ENCODE results near the gene ST14.

The ST14 gene

GRCh38 chr11:130159139-130159538 is 443 bp upstream of the ST14 start:
- H2BK12ac ChIP-seq (ENCODE audit: low read length in 2 of 2), result no peak overlapping the region
- H4K91ac ChIP-seq (ENCODE audit: low read length), result no peak overlapping the region
- H3K4me1 ChIP-seq (ENCODE audit: control insufficient read depth, insufficient read depth, low read depth, low read length), result peaks cover 24% of the 10 kb centered on the region
- no peak overlapping the region for H3K4me3 ChIP-seq (ENCODE audit: insufficient read depth in 1 of 2, low read depth in 1 of 2, low read length in 2 of 2)
- no peaks in the 10 kb centered on the region for H3K36me3 ChIP-seq (ENCODE audit: control insufficient read depth in 1 of 2, insufficient read depth in 2 of 2, low read depth in 1 of 2, low read length in 2 of 2)
- no peaks in the 10 kb centered on the region for H3K79me1 ChIP-seq (replicated peaks; ENCODE audit: low read length, poor library complexity, severe bottlenecking)
- peaks cover 45 to 50% of the 10 kb centered on the region in 2 experiments for H3K27me3 ChIP-seq (ENCODE audit: control insufficient read depth in 1 of 2, insufficient read depth in 1 of 2, low read length in 2 of 2)
- no peak overlapping the region for H3K4me2 ChIP-seq (ENCODE audit: low read length, poor library complexity, severe bottlenecking)
- no peak overlapping the region for H3K23ac ChIP-seq (ENCODE audit: low read length in 2 of 2)
- H2AFZ ChIP-seq (ENCODE audit: low read depth, low read length), result no peak overlapping the region
- H3K9me3 ChIP-seq (ENCODE audit: control insufficient read depth, low read length), result no peaks in the 10 kb centered on the region
- no peak overlapping the region for H4K8ac ChIP-seq (ENCODE audit: low read length)
- DNase-seq, result no peak
- H3K14ac ChIP-seq (ENCODE audit: low read length in 2 of 2), result no peak overlapping the region
- no peak overlapping the region for H2AK5ac ChIP-seq (ENCODE audit: low read length, severe bottlenecking)
- H3K9ac ChIP-seq (ENCODE audit: low read length), result no peak overlapping the region
- no peak overlapping the region for H3K4ac ChIP-seq (ENCODE audit: low read depth in 1 of 2, low read length in 2 of 2)
- H3K18ac ChIP-seq (ENCODE audit: low read depth in 1 of 2, low read length in 2 of 2), result no peak overlapping the region
- H2BK120ac ChIP-seq (ENCODE audit: low read depth, low read length), result no peak overlapping the region
- no peak overlapping the region for H2BK15ac ChIP-seq (ENCODE audit: low read depth, poor library complexity, severe bottlenecking)
- no peak overlapping the region for H2BK5ac ChIP-seq (ENCODE audit: low read depth, low read length, poor library complexity, severe bottlenecking)
- H3K27ac ChIP-seq (ENCODE audit: low read length, poor library complexity, severe bottlenecking), result no peak overlapping the region
- 80% methylated on average over 14 of the region's 14 CpGs for WGBS

GRCh38 chr11:130160498-130161155 is 1.0 kb downstream of the ST14 start:
- H3K23ac ChIP-seq (ENCODE audit: low read length in 2 of 2), result no peak overlapping the region
- DNase-seq, result no peak
- no peak overlapping the region for H4K8ac ChIP-seq (ENCODE audit: low read length)
- H3K4ac ChIP-seq (ENCODE audit: low read depth in 1 of 2, low read length in 2 of 2), result no peak overlapping the region
- H3K9ac ChIP-seq (ENCODE audit: low read length), result no peak overlapping the region
- no peak overlapping the region for H4K91ac ChIP-seq (ENCODE audit: low read length)
- no peak overlapping the region for H2BK5ac ChIP-seq (ENCODE audit: low read depth, low read length, poor library complexity, severe bottlenecking)
- no peak overlapping the region for H3K27ac ChIP-seq (ENCODE audit: low read length, poor library complexity, severe bottlenecking)
- no peak overlapping the region for H2AFZ ChIP-seq (ENCODE audit: low read depth, low read length)
- H3K4me2 ChIP-seq (ENCODE audit: low read length, poor library complexity, severe bottlenecking), result no peak overlapping the region
- H3K36me3 ChIP-seq (ENCODE audit: control insufficient read depth in 1 of 2, insufficient read depth in 2 of 2, low read depth in 1 of 2, low read length in 2 of 2), result no peaks in the 10 kb centered on the region
- 42% methylated on average over 19 of the region's 19 CpGs for WGBS
- no peaks in the 10 kb centered on the region for H3K9me3 ChIP-seq (ENCODE audit: control insufficient read depth, low read length)
- no peak overlapping the region for H2BK120ac ChIP-seq (ENCODE audit: low read depth, low read length)
- H2BK12ac ChIP-seq (ENCODE audit: low read length in 2 of 2), result no peak overlapping the region
- no peaks in the 10 kb centered on the region for H3K79me1 ChIP-seq (replicated peaks; ENCODE audit: low read length, poor library complexity, severe bottlenecking)
- no peak overlapping the region for H2AK5ac ChIP-seq (ENCODE audit: low read length, severe bottlenecking)
- no peak overlapping the region for H3K18ac ChIP-seq (ENCODE audit: low read depth in 1 of 2, low read length in 2 of 2)
- H3K4me1 ChIP-seq (ENCODE audit: control insufficient read depth, insufficient read depth, low read depth, low read length), result peaks cover 24% of the 10 kb centered on the region
- peaks cover 45 to 50% of the 10 kb centered on the region in 2 experiments for H3K27me3 ChIP-seq (ENCODE audit: control insufficient read depth in 1 of 2, insufficient read depth in 1 of 2, low read length in 2 of 2)
- H2BK15ac ChIP-seq (ENCODE audit: low read depth, poor library complexity, severe bottlenecking), result no peak overlapping the region
- H3K4me3 ChIP-seq (ENCODE audit: insufficient read depth in 1 of 2, low read depth in 1 of 2, low read length in 2 of 2), result no peak overlapping the region
- H3K14ac ChIP-seq (ENCODE audit: low read length in 2 of 2), result no peak overlapping the region

- Histone ChIP-seq H3K4me1 (ENCODE audit: control insufficient read depth, insufficient read depth, low read depth, low read length) (peaks cover 24% of the 10 kb centered on the region), H3K4ac (ENCODE audit: low read depth in 1 of 2, low read length in 2 of 2) (no peak overlapping the region), H3K18ac (ENCODE audit: low read depth in 1 of 2, low read length in 2 of 2) (no peak overlapping the region), H2BK5ac (ENCODE audit: low read depth, low read length, poor library complexity, severe bottlenecking) (no peak overlapping the region), H3K27me3 (ENCODE audit: control insufficient read depth in 1 of 2, insufficient read depth in 1 of 2, low read length in 2 of 2) (peaks cover 45 to 50% of the 10 kb centered on the region in 2 experiments), H3K9me3 (ENCODE audit: control insufficient read depth, low read length) (no peaks in the 10 kb centered on the region), H3K23ac (ENCODE audit: low read length in 2 of 2) (no peak overlapping the region), H3K79me1 (replicated peaks; ENCODE audit: low read length, poor library complexity, severe bottlenecking) (no peaks in the 10 kb centered on the region), H4K8ac (ENCODE audit: low read length) (no peak overlapping the region), H3K4me2 (ENCODE audit: low read length, poor library complexity, severe bottlenecking) (no peak overlapping the region), H2BK15ac (ENCODE audit: low read depth, poor library complexity, severe bottlenecking) (no peak overlapping the region), H3K4me3 (ENCODE audit: insufficient read depth in 1 of 2, low read depth in 1 of 2, low read length in 2 of 2) (no peak overlapping the region), H2BK12ac (ENCODE audit: low read length in 2 of 2) (no peak overlapping the region), H2AK5ac (ENCODE audit: low read length, severe bottlenecking) (no peak overlapping the region), H3K14ac (ENCODE audit: low read length in 2 of 2) (no peak overlapping the region), H3K27ac (ENCODE audit: low read length, poor library complexity, severe bottlenecking) (no peak overlapping the region), H2AFZ (ENCODE audit: low read depth, low read length) (no peak overlapping the region), H3K36me3 (ENCODE audit: control insufficient read depth in 1 of 2, insufficient read depth in 2 of 2, low read depth in 1 of 2, low read length in 2 of 2) (no peaks in the 10 kb centered on the region), H4K91ac (ENCODE audit: low read length) (no peak overlapping the region), H3K9ac (ENCODE audit: low read length) (no peak overlapping the region), H2BK120ac (ENCODE audit: low read depth, low read length) (no peak overlapping the region)
- 82% methylated on average over 11 of the region's 11 CpGs for WGBS
- DNase-seq, result no peak
These were observed 2.0 kb downstream of the ST14 start for GRCh38 chr11:130161441-130162145.

GRCh38 chr11:130162733-130163132 is 3.2 kb downstream of the ST14 start:
- Histone ChIP-seq H2BK5ac (ENCODE audit: low read depth, low read length, poor library complexity, severe bottlenecking) (no peak overlapping the region), H2BK12ac (ENCODE audit: low read length in 2 of 2) (no peak overlapping the region), H3K79me1 (replicated peaks; ENCODE audit: low read length, poor library complexity, severe bottlenecking) (no peaks in the 10 kb centered on the region), H3K4me2 (ENCODE audit: low read length, poor library complexity, severe bottlenecking) (no peak overlapping the region), H4K91ac (ENCODE audit: low read length) (no peak overlapping the region), H3K4me3 (ENCODE audit: insufficient read depth in 1 of 2, low read depth in 1 of 2, low read length in 2 of 2) (no peak overlapping the region), H3K9ac (ENCODE audit: low read length) (no peak overlapping the region), H3K27me3 (ENCODE audit: control insufficient read depth in 1 of 2, insufficient read depth in 1 of 2, low read length in 2 of 2) (peaks cover 45 to 50% of the 10 kb centered on the region in 2 experiments), H3K18ac (ENCODE audit: low read depth in 1 of 2, low read length in 2 of 2) (no peak overlapping the region), H2AK5ac (ENCODE audit: low read length, severe bottlenecking) (no peak overlapping the region), H3K14ac (ENCODE audit: low read length in 2 of 2) (no peak overlapping the region), H4K8ac (ENCODE audit: low read length) (no peak overlapping the region), H2AFZ (ENCODE audit: low read depth, low read length) (no peak overlapping the region), H3K36me3 (ENCODE audit: control insufficient read depth in 1 of 2, insufficient read depth in 2 of 2, low read depth in 1 of 2, low read length in 2 of 2) (no peaks in the 10 kb centered on the region), H3K9me3 (ENCODE audit: control insufficient read depth, low read length) (no peaks in the 10 kb centered on the region), H2BK15ac (ENCODE audit: low read depth, poor library complexity, severe bottlenecking) (no peak overlapping the region), H2BK120ac (ENCODE audit: low read depth, low read length) (no peak overlapping the region), H3K23ac (ENCODE audit: low read length in 2 of 2) (no peak overlapping the region), H3K4me1 (ENCODE audit: control insufficient read depth, insufficient read depth, low read depth, low read length) (peaks cover 24% of the 10 kb centered on the region), H3K27ac (ENCODE audit: low read length, poor library complexity, severe bottlenecking) (no peak overlapping the region), H3K4ac (ENCODE audit: low read depth in 1 of 2, low read length in 2 of 2) (no peak overlapping the region)
- peak; percentile 45 for DNase-seq
- 89% methylated on average over 5 of the region's 5 CpGs for WGBS

Measured in mesenchymal stem cell (in vitro differentiated cells and primary cell).